Fibroblast of upper back skin (primary cell): ENCODE measurements around the gene LMTK2.
A peak's percentile ranks its signal among the peaks of the same experiment; 100 is the strongest.

Experiments used
- DNase-seq: peaks from one replicate; pipeline ENCODE4 v3.0.0-alpha.2; 2013

Gene LMTK2

GRCh38 chr7:98178762-98179490, 72.3 kb downstream of the LMTK2 start:
- DNase-seq = no peak

- no peak for DNase-seq
These were observed 74.1 kb downstream of the LMTK2 start for GRCh38 chr7:98180751-98181150.

GRCh38 chr7:98185101-98185500, 78.4 kb downstream of the LMTK2 start:
- DNase-seq = no peak

GRCh38 chr7:98186452-98187137, 79.9 kb downstream of the LMTK2 start:
- peak; percentile 63 for DNase-seq

GRCh38 chr7:98187138-98187502, 80.5 kb downstream of the LMTK2 start:
- DNase-seq = no peak

- DNase-seq = no peak
These were observed 82.9 kb downstream of the LMTK2 start for GRCh38 chr7:98189559-98189958.

- no peak for DNase-seq
These were observed 85.2 kb downstream of the LMTK2 start for GRCh38 chr7:98191668-98192431.

GRCh38 chr7:98192781-98193457, 86.3 kb downstream of the LMTK2 start:
- peak; percentile 6 for DNase-seq

- DNase-seq = no peak
These were observed 87.0 kb downstream of the LMTK2 start for GRCh38 chr7:98193474-98194180.

GRCh38 chr7:98194186-98194585, 87.5 kb downstream of the LMTK2 start:
- no peak for DNase-seq

- DNase-seq = peak; percentile 12
These were observed 88.2 kb downstream of the LMTK2 start for GRCh38 chr7:98194672-98195457.

- no peak for DNase-seq
These were observed 90.3 kb downstream of the LMTK2 start for GRCh38 chr7:98196706-98197605.

GRCh38 chr7:98199131-98199530, 92.5 kb downstream of the LMTK2 start:
- DNase-seq = no peak

- no peak for DNase-seq
These were observed 93.7 kb downstream of the LMTK2 start for GRCh38 chr7:98200364-98200763.

- DNase-seq = no peak
These were observed 95.9 kb downstream of the LMTK2 start for GRCh38 chr7:98202367-98203195.

- DNase-seq = no peak
These were observed 96.8 kb downstream of the LMTK2 start for GRCh38 chr7:98203261-98203963.

- DNase-seq = no peak
These were observed 97.4 kb downstream of the LMTK2 start for GRCh38 chr7:98203964-98204605.

- DNase-seq = no peak
These were observed 98.0 kb downstream of the LMTK2 start for GRCh38 chr7:98204670-98205069.
